Activated naive CD4-positive, alpha-beta T cell treated with anti-CD3 and anti-CD28 coated beads, Interleukin-2, amount 50 U/mL, for 16 hours (primary cell): ENCODE data around the gene MYOZ3.

Source experiments
- DNase-seq: peaks from one replicate; pipeline ENCODE4 v3.0.0-alpha.2; 2020

Gene MYOZ3

GRCh38 chr5:150627731-150628545 lies 33.1 kb upstream of the MYOZ3 start:
- no peak for DNase-seq

- no peak for DNase-seq
Measured at GRCh38 chr5:150628936-150629485, 32.0 kb upstream of the MYOZ3 start.

- no peak for DNase-seq
Measured at GRCh38 chr5:150630016-150630415, 31.0 kb upstream of the MYOZ3 start.

GRCh38 chr5:150630461-150631325 lies 30.4 kb upstream of the MYOZ3 start:
- no peak for DNase-seq

GRCh38 chr5:150631326-150631701 lies 29.7 kb upstream of the MYOZ3 start:
- DNase-seq, result no peak

GRCh38 chr5:150632305-150633160 lies 28.5 kb upstream of the MYOZ3 start:
- DNase-seq, result no peak

GRCh38 chr5:150633429-150633828 lies 27.6 kb upstream of the MYOZ3 start:
- DNase-seq, result no peak

GRCh38 chr5:150636391-150637244 lies 24.4 kb upstream of the MYOZ3 start:
- DNase-seq, result no peak

GRCh38 chr5:150637245-150638052 lies 23.6 kb upstream of the MYOZ3 start:
- DNase-seq, result no peak

- no peak for DNase-seq
Measured at GRCh38 chr5:150638053-150638444, 23.0 kb upstream of the MYOZ3 start.

- DNase-seq, result no peak
Measured at GRCh38 chr5:150638488-150639376, 22.3 kb upstream of the MYOZ3 start.

GRCh38 chr5:150639377-150639692 lies 21.7 kb upstream of the MYOZ3 start:
- DNase-seq, result no peak

GRCh38 chr5:150639751-150640150 lies 21.3 kb upstream of the MYOZ3 start:
- DNase-seq, result no peak

- no peak for DNase-seq
Measured at GRCh38 chr5:150640311-150641005, 20.6 kb upstream of the MYOZ3 start, which contains the start of gene SYNPO. TSS of gene SYNPO (plus strand) at chr5:150640660. CDS start at chr5:150648276, 7,616 bp downstream.

GRCh38 chr5:150641006-150641570 lies 20.0 kb upstream of the MYOZ3 start:
- no peak for DNase-seq

GRCh38 chr5:150641824-150642566 lies 19.1 kb upstream of the MYOZ3 start:
- no peak for DNase-seq

- no peak for DNase-seq
Measured at GRCh38 chr5:150642567-150642927, 18.5 kb upstream of the MYOZ3 start.
